Astrocyte of the cerebellum (primary cell): ENCODE results near the gene RAPGEF5.
A peak's percentile ranks its signal among the peaks of the same experiment; 100 is the strongest.

Source experiments
- DNase-seq: peaks from one replicate; pipeline ENCODE4 v3.0.0-alpha.2; 2011; ENCODE audit warnings: low read depth
- H3K4me3 ChIP-seq: 2 replicates; pipeline ENCODE4 v1.5.1; 2011; ENCODE audit warnings: mild to moderate bottlenecking, low read depth, low read length, moderate library complexity
- in situ Hi-C: cut with HindIII; loops from 2 replicates; pipeline ENCODE4 v1.10.0; 2017; ENCODE audit warnings: low sequenced_read_pairs
- TF ChIP-seq, protein P1 (sequence below): IDR thresholded peaks from 2 replicates; pipeline ENCODE4 v1.5.1; 2012; ENCODE audit warnings: low read length, low read depth, moderate library complexity, mild to moderate bottlenecking; ENCODE audit errors: missing control alignments

Gene RAPGEF5

DNA sequence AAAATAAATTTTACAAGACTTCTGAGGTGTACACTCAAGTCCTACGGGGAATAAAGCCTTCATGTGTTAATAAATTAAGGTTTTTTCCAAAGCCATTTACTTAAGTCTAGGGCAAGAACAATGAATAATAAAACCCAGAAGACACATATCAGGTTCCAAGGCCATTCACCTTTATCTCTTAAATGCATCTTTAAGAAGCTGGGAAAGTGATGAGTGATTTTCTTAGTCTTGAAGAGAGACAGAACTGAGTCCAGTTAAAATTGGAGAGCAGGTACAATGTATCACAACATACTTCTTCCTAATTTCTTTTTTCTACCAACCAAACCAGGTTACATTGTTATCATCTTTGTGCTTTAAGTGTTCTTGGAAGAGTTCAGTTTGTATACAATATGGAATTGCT, 189.5 kb downstream of the RAPGEF5 start:
- DNase-seq = no peak
- TF ChIP-seq, protein P1, sequence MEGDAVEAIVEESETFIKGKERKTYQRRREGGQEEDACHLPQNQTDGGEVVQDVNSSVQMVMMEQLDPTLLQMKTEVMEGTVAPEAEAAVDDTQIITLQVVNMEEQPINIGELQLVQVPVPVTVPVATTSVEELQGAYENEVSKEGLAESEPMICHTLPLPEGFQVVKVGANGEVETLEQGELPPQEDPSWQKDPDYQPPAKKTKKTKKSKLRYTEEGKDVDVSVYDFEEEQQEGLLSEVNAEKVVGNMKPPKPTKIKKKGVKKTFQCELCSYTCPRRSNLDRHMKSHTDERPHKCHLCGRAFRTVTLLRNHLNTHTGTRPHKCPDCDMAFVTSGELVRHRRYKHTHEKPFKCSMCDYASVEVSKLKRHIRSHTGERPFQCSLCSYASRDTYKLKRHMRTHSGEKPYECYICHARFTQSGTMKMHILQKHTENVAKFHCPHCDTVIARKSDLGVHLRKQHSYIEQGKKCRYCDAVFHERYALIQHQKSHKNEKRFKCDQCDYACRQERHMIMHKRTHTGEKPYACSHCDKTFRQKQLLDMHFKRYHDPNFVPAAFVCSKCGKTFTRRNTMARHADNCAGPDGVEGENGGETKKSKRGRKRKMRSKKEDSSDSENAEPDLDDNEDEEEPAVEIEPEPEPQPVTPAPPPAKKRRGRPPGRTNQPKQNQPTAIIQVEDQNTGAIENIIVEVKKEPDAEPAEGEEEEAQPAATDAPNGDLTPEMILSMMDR = no peak
- in situ Hi-C loops = no loop called here
- H3K4me3 ChIP-seq = no peak overlapping the region

DNA sequence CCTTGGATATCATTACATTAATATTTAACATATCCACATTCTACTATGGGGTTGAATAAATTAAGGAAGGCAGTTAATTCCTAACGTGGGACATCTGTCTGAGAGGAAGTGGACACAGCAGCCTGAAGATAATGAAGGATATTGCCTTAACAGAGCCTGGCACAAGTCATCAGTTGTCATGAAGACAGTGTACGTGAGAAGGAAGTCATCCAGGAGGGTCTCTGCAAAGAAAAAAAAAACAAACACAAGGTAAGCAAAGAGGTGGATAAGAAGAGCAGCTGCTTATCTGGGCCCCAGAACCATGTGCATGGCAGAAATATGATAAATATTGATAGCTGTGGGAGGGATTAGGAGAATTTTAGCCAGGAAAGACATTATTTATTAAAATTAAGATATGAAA, 190.0 kb downstream of the RAPGEF5 start:
- no peak for DNase-seq
- in situ Hi-C loops = no loop called here
- TF ChIP-seq, protein P1 = no peak
- no peak overlapping the region for H3K4me3 ChIP-seq

DNA sequence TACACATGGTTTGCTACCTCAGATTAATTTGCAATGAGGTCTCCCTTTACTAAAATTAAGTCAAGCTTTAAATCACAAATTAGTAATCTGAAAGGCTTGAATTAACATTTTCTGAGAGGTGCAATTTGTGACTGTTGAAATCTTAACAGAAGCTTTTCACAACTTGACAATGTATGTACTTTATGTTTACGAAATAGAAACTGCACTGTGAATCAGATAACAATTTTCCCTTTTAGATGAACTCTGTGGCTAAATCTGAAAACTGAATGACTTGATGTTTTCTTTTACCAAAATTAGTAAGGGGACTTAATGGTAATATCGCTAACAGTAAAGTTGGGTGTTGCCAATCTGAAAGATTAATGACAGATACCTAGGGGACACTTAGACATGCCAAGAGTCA, 197.6 kb downstream of the RAPGEF5 start:
- no peak overlapping the region for H3K4me3 ChIP-seq
- TF ChIP-seq, protein P1 = no peak
- DNase-seq = no peak
- in situ Hi-C loops = no loop called here

DNA sequence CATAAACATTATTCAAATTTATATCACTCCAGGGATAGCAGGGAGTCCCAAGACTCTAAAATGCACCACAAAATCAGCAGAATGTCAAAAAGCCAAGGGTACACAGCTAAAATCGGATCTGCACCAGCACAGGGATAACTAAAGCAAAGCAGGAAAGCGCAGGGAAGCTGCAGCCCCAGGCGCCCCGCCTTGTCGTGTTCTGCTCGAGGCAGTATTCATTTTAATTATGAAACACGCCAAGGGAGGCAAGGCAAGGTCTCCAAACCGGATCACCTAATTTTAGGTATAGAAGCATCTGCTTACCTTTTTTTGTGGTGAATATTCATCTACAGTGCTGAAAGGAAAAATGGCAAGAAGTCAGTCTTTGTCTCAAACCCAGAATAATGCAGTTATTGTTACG, 199.4 kb downstream of the RAPGEF5 start:
- DNase-seq = no peak
- H3K4me3 ChIP-seq = no peak overlapping the region
- TF ChIP-seq, protein P1 = no peak
- in situ Hi-C loops = no loop called here

DNA sequence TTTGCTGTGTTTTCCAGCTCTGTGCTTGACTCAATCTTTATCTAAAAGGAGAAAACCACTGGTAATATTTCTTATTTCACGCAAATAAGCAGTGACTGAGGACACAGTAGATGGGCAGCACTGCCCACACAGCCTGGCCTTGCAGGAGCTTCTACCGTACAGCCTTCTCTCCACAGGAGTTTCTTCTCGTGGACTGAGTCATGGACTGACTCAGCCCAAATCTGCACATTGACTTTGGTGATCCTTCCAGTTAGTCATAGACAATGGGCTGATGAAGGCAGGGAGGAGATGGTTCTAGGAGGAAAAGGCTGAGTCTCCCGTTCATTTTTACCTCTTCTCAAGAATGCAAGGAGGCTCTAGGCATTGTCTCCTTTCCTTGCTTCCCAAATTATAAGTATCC, 200.7 kb downstream of the RAPGEF5 start:
- in situ Hi-C loops = no loop called here
- DNase-seq = peak; percentile 49
- H3K4me3 ChIP-seq = no peak overlapping the region
- TF ChIP-seq, protein P1 = no peak

DNA sequence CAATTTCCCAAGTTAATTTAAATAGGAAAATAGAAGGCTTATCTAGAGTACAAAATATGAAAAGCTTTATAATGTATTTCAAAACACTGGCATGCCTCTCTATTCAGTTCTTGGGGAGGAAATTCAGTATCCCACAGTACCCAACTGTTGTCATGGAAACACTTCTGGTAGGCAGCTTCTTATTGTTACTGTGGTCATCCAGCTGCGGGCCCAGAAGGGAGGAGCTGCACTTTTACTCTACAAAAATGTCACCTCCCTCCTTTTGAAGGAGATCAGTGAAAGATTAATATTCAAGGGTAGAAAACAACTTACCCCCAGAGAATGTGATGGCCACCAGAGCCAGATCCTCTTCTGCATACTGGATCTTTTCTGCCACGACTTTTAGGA, 202.8 kb downstream of the RAPGEF5 start:
- no peak overlapping the region for H3K4me3 ChIP-seq
- TF ChIP-seq, protein P1 = no peak
- DNase-seq = no peak
- in situ Hi-C loops = no loop called here
